HepG2 (cell line): ENCODE results near the gene DCUN1D3. TPM values are rescaled to one million over a fixed set of nuclear protein-coding genes. Genes with fewer than 3 reads are reported as not detected.

Experiments used
- ATRX ChIP-seq: sonication (generic); formaldehyde crosslinking; IDR thresholded peaks from 2 replicates; pipeline ENCODE4 v1.4.0; 2020; ENCODE audit warnings: missing genetic modification reagents, borderline replicate concordance
- BCL6 ChIP-seq: IDR thresholded peaks from 2 replicates; pipeline ENCODE4 v1.6.1; 2016; ENCODE audit warnings: missing genetic modification reagents, missing compliant biosample characterization
- CBX5 ChIP-seq: sonication (generic); formaldehyde crosslinking; IDR thresholded peaks from 2 replicates; pipeline ENCODE4 v1.4.0; 2020; ENCODE audit warnings: missing genetic modification reagents, borderline replicate concordance
- DDIT3 ChIP-seq: sonication (generic); formaldehyde crosslinking; IDR thresholded peaks from 2 replicates; pipeline ENCODE4 v1.4.0; 2020; ENCODE audit warnings: mild to moderate bottlenecking, missing genetic modification reagents
- EZH2 ChIP-seq: conservative IDR thresholded peaks from 2 replicates; pipeline ENCODE4 v1.6.1; 2012; ENCODE audit warnings: mild to moderate bottlenecking, low read depth, low read length, moderate library complexity
- HNF1A ChIP-seq, 2 experiments: sonication (generic) in 1 of 2; formaldehyde crosslinking in 1 of 2; IDR thresholded peaks; 2 replicates each; pipeline versions ENCODE4 v1.4.0 to v1.6.1; 2016 to 2020; ENCODE audit warnings: borderline replicate concordance in 1 of 2, low read depth in 1 of 2, mild to moderate bottlenecking in 1 of 2, missing genetic modification reagents in 1 of 2
- PPARG ChIP-seq: conservative IDR thresholded peaks from 2 replicates; pipeline ENCODE4 v1.6.1; 2016; ENCODE audit warnings: missing biosample characterization, missing genetic modification reagents
- RBFOX2 ChIP-seq: fragments of 200-400 bp; formaldehyde crosslinking; IDR thresholded peaks from 2 replicates; pipeline ENCODE4 v1.6.1; 2017; ENCODE audit warnings: low read depth, mild to moderate bottlenecking, low read length
- RFXAP ChIP-seq: sonication (generic); formaldehyde crosslinking; IDR thresholded peaks from 2 replicates; pipeline ENCODE4 v1.4.0; 2020; ENCODE audit warnings: missing genetic modification reagents, borderline replicate concordance
- ZBTB20 ChIP-seq: sonication (generic); formaldehyde crosslinking; IDR thresholded peaks from 2 replicates; pipeline ENCODE4 v1.8.1; 2023; ENCODE audit warnings: missing genetic modification reagents, low read depth, mild to moderate bottlenecking, borderline replicate concordance
- ZKSCAN8 ChIP-seq: IDR thresholded peaks from 2 replicates; pipeline ENCODE4 v1.6.1; 2016; ENCODE audit warnings: borderline replicate concordance, missing genetic modification reagents, missing compliant biosample characterization
- ZNF142 ChIP-seq: sonication (generic); formaldehyde crosslinking; IDR thresholded peaks from 2 replicates; pipeline ENCODE4 v1.4.0; 2020; ENCODE audit warnings: missing genetic modification reagents
- ZNF331 ChIP-seq: sonication (generic); formaldehyde crosslinking; IDR thresholded peaks from 2 replicates; pipeline ENCODE4 v1.4.0; 2020; ENCODE audit warnings: missing genetic modification reagents
- ZNF343 ChIP-seq: sonication (generic); formaldehyde crosslinking; IDR thresholded peaks from 2 replicates; pipeline ENCODE4 v1.4.0; 2020; ENCODE audit warnings: mild to moderate bottlenecking, missing genetic modification reagents
- ZNF552 ChIP-seq: sonication (generic); formaldehyde crosslinking; IDR thresholded peaks from 2 replicates; pipeline ENCODE4 v1.9.0; 2022; ENCODE audit warnings: missing genetic modification reagents, mild to moderate bottlenecking, borderline replicate concordance
- polyA plus RNA-seq, 8 experiments: library from polyadenylated mRNA; depleted of rRNA in 3 of 8; stranded (reverse) in 7 of 8; unstranded in 1 of 8; fragments of >200 nt; fragmentation: Illumina TruSeq in 4 of 8; extraction: Trizol in 4 of 8; gene quantifications; 2 replicates each; pipeline versions ENCODE4 v1.2.1 to v1.2.3, GENCODE V29; 2011 to 2016; ENCODE audit warnings: low read depth in 4 of 8, missing spikeins in 1 of 8, mixed read lengths in 1 of 8; ENCODE audit not compliant: insufficient read depth in 1 of 8
- total RNA-seq, 5 experiments: library from RNA; depleted of rRNA; stranded (reverse); fragments of >200 nt; fragmentation: Illumina TruSeq; extraction: Trizol; gene quantifications; 2 replicates each; pipeline ENCODE4 v1.2.3, GENCODE V29; 2016; ENCODE audit warnings: low read depth in 1 of 5

DCUN1D3 gene
- total and polyA plus RNA-seq, 2 of the 13 experiments (the other 11 are each of a cell fraction or from before 2014, with no cell fraction given), result 5.0 to 19.3 TPM

- 0 out of 2 replicates have a peak, but pooled peaks have one; percentile 49 for TF ChIP-seq HNF1A (IDR thresholded peaks at IDR 0.05; ENCODE audit: low read depth)
- TF ChIP-seq HNF1A (CRISPR knock-in tag; IDR thresholded peaks at IDR 0.05; ENCODE audit: borderline replicate concordance), result peak; percentile 82; the same call in 1 of the 2 replicates
- no peak for TF ChIP-seq EZH2
- TF ChIP-seq CBX5 (CRISPR knock-in tag), result peak; percentile 87
- TF ChIP-seq ZNF331 (CRISPR knock-in tag), result peak; percentile 83
- TF ChIP-seq ZNF343 (CRISPR knock-in tag), result peak; percentile 93; the same call in 1 of the 2 replicates
- TF ChIP-seq RFXAP (CRISPR knock-in tag), result peak; percentile 29; the same call in 1 of the 2 replicates
- peak; percentile 59 for TF ChIP-seq ZKSCAN8 (CRISPR knock-in tag)
- peak; percentile 68 for TF ChIP-seq BCL6 (CRISPR knock-in tag)
- TF ChIP-seq RBFOX2, result peak; percentile 99
- peak; percentile 70; the same call in 1 of the 2 replicates for TF ChIP-seq ZNF142 (CRISPR knock-in tag)
- TF ChIP-seq DDIT3 (CRISPR knock-in tag), result 0 out of 2 replicates have a peak, but pooled peaks have one; percentile 32
- peak; percentile 97 for TF ChIP-seq ZNF552
- TF ChIP-seq PPARG (CRISPR knock-in tag), result peak; percentile 56; the same call in 1 of the 2 replicates
- peak; percentile 80 for TF ChIP-seq ZBTB20 (CRISPR knock-in tag)
- TF ChIP-seq ATRX, result no peak
Measured at GRCh38 chr16:20806168-20807050, 93.7 kb downstream of the DCUN1D3 start, which contains the start of the genes ERI2 and REXO5 (continued).
